ENCODE results near the gene TBX20. TPM values are rescaled to one million over a fixed set of nuclear protein-coding genes. Genes with fewer than 3 reads are reported as not detected.
A peak's percentile ranks its signal among the peaks of the same experiment; 100 is the strongest.

Gene TBX20, protein sequence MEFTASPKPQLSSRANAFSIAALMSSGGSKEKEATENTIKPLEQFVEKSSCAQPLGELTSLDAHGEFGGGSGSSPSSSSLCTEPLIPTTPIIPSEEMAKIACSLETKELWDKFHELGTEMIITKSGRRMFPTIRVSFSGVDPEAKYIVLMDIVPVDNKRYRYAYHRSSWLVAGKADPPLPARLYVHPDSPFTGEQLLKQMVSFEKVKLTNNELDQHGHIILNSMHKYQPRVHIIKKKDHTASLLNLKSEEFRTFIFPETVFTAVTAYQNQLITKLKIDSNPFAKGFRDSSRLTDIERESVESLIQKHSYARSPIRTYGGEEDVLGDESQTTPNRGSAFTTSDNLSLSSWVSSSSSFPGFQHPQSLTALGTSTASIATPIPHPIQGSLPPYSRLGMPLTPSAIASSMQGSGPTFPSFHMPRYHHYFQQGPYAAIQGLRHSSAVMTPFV
- under 1 TPM; 0.75 to 0.89 TPM for total RNA-seq
- polyA plus RNA-seq = under 1 TPM; 0.21 to 0.43 TPM

- Histone ChIP-seq H3K36me3 (ENCODE audit: control insufficient read depth in 4 of 4, insufficient read depth in 3 of 4, low read depth in 1 of 4, low read length in 3 of 4) (no peaks in the 10 kb centered on the region), H3K27ac (ENCODE audit: low read depth in 1 of 2, low read length in 2 of 2) (peak within 1 kb of the TSS in 1 of 2 donors; percentile 17), H3K27me3 (ENCODE audit: control insufficient read depth in 4 of 4, insufficient read depth in 4 of 4, low read length in 3 of 4) (peaks cover 6 to 35% (median 20%) of the 10 kb centered on the region in 4 donors), H3K4me3 (ENCODE audit: low read depth in 1 of 3, low read length in 3 of 3) (peak within 1 kb of the TSS in 2 of 3 donors; percentile 4 to 37), H3K9ac (ENCODE audit: low read depth in 1 of 2, low read length in 2 of 2) (no peak within 1 kb of the TSS), H3K4me1 (ENCODE audit: control insufficient read depth in 4 of 4, insufficient read depth in 4 of 4, low read length in 3 of 4) (peaks cover 3 to 18% (median 14%) of the 10 kb centered on the region in 4 donors), H3K9me3 (ENCODE audit: control insufficient read depth in 4 of 4, low read length in 3 of 4) (peaks cover 0 to 22% (median 2%) of the 10 kb centered on the region in 4 donors)
- no peak for TF ChIP-seq HNF4A (conservative IDR thresholded peaks at IDR 0.05)
- TF ChIP-seq ZBTB33 (IDR thresholded peaks at IDR 0.05) = no peak
- no peak for TF ChIP-seq SP1 (IDR thresholded peaks at IDR 0.05)
- no peak for TF ChIP-seq JUND (IDR thresholded peaks at IDR 0.05)
- TF ChIP-seq CTCF (IDR thresholded peaks at IDR 0.05; ENCODE audit: low read depth, low read length, missing input control) = no peak
- TF ChIP-seq ATF3 (IDR thresholded peaks at IDR 0.05) = no peak
- TF ChIP-seq GABPA (IDR thresholded peaks at IDR 0.05 in 1 of 2, conservative IDR thresholded peaks at IDR 0.05 in 1 of 2) = no peak
- TF ChIP-seq FOXA1 (IDR thresholded peaks at IDR 0.05) = no peak
- no peak for TF ChIP-seq EGR1 (IDR thresholded peaks at IDR 0.05; ENCODE audit: low read depth in 2 of 2)
- TF ChIP-seq TAF1 (conservative IDR thresholded peaks at IDR 0.05) = no peak
- TF ChIP-seq RAD21 (IDR thresholded peaks at IDR 0.05) = no peak
- no peak for TF ChIP-seq HNF4G (IDR thresholded peaks at IDR 0.05)
- TF ChIP-seq MAX (IDR thresholded peaks at IDR 0.05) = no peak
- no peak for TF ChIP-seq NR2F2 (IDR thresholded peaks at IDR 0.05)
- no peak for TF ChIP-seq RXRA (IDR thresholded peaks at IDR 0.05)
- TF ChIP-seq YY1 (IDR thresholded peaks at IDR 0.05) = no peak
- TF ChIP-seq, protein P1, sequence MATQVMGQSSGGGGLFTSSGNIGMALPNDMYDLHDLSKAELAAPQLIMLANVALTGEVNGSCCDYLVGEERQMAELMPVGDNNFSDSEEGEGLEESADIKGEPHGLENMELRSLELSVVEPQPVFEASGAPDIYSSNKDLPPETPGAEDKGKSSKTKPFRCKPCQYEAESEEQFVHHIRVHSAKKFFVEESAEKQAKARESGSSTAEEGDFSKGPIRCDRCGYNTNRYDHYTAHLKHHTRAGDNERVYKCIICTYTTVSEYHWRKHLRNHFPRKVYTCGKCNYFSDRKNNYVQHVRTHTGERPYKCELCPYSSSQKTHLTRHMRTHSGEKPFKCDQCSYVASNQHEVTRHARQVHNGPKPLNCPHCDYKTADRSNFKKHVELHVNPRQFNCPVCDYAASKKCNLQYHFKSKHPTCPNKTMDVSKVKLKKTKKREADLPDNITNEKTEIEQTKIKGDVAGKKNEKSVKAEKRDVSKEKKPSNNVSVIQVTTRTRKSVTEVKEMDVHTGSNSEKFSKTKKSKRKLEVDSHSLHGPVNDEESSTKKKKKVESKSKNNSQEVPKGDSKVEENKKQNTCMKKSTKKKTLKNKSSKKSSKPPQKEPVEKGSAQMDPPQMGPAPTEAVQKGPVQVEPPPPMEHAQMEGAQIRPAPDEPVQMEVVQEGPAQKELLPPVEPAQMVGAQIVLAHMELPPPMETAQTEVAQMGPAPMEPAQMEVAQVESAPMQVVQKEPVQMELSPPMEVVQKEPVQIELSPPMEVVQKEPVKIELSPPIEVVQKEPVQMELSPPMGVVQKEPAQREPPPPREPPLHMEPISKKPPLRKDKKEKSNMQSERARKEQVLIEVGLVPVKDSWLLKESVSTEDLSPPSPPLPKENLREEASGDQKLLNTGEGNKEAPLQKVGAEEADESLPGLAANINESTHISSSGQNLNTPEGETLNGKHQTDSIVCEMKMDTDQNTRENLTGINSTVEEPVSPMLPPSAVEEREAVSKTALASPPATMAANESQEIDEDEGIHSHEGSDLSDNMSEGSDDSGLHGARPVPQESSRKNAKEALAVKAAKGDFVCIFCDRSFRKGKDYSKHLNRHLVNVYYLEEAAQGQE (IDR thresholded peaks at IDR 0.05) = no peak
- no peak for TF ChIP-seq FOXA2 (IDR thresholded peaks at IDR 0.05)
- DNase-seq (ENCODE audit: low spot score) = peak; percentile 51
- 7% methylated on average over 76 of the region's 76 CpGs for WGBS
These were observed at the start of gene TBX20 for GRCh38 chr7:35253710-35254495. TBX20 (minus strand) TSS chr7:35254100; CDS start chr7:35253620, 480 bp downstream.

Data from liver (tissue), 9 donors.